GM23338 (cell line): ENCODE data around the gene NSMCE1.

Experiments used
- EZH2 ChIP-seq: fragments of 200-600 bp; sonication (generic); IDR thresholded peaks from one replicate; pipeline ENCODE4 v1.8.0; 2017; ENCODE audit warnings: antibody characterized with exemption, mild to moderate bottlenecking, low read depth; ENCODE audit not compliant: unreplicated experiment
- EZH2phosphoT487 ChIP-seq: fragments of 200-600 bp; sonication (generic); IDR thresholded peaks from one replicate; pipeline ENCODE4 v1.8.1; 2018; ENCODE audit warnings: antibody characterized with exemption; ENCODE audit not compliant: unreplicated experiment
- JUNB ChIP-seq: IDR thresholded peaks from one replicate; pipeline ENCODE4 v1.6.1; 2016; ENCODE audit warnings: antibody characterized with exemption; ENCODE audit not compliant: unreplicated experiment
- NANOG ChIP-seq: IDR thresholded peaks from 2 replicates; pipeline ENCODE4 v1.6.1; 2016; ENCODE audit warnings: antibody characterized with exemption, borderline replicate concordance
- POLR2AphosphoS5 ChIP-seq: IDR thresholded peaks from 2 replicates; pipeline ENCODE4 v1.6.1; 2016; ENCODE audit warnings: antibody characterized with exemption, low read depth
- STAT1 ChIP-seq: IDR thresholded peaks from one replicate; pipeline ENCODE4 v1.6.1; 2016; ENCODE audit warnings: antibody characterized with exemption; ENCODE audit not compliant: unreplicated experiment
- TF ChIP-seq, protein P1 (sequence below), 2 experiments: fragments of 200-600 bp in 1 of 2; sonication (generic) in 1 of 2; conservative IDR thresholded peaks; 2 replicates each; pipeline versions ENCODE4 v1.5.1 to v1.6.1; 2016 to 2017; ENCODE audit warnings: antibody characterized with exemption in 2 of 2, low read depth in 2 of 2, mild to moderate bottlenecking in 2 of 2, moderate library complexity in 1 of 2

DNA sequence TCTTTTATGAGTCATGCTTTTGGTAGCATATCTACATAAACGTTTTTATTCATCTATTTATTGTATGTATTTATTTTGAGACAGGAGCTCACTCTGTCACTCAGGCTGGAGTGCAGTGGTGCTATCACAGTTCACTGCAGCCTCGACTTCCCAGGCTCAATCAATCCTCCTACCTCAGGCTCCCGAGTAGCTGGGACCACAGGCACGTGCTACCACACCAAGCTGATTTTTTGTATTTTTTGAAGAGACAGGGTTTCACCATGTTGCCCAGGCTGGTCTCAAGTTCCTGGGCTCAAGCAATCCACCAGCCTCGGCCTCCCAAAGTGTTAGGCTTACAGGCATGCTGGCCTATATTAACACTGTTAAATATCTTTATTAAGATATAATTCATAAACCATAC, 24.8 kb upstream of the NSMCE1 start:
- TF ChIP-seq EZH2 = no peak
- TF ChIP-seq, protein P1, sequence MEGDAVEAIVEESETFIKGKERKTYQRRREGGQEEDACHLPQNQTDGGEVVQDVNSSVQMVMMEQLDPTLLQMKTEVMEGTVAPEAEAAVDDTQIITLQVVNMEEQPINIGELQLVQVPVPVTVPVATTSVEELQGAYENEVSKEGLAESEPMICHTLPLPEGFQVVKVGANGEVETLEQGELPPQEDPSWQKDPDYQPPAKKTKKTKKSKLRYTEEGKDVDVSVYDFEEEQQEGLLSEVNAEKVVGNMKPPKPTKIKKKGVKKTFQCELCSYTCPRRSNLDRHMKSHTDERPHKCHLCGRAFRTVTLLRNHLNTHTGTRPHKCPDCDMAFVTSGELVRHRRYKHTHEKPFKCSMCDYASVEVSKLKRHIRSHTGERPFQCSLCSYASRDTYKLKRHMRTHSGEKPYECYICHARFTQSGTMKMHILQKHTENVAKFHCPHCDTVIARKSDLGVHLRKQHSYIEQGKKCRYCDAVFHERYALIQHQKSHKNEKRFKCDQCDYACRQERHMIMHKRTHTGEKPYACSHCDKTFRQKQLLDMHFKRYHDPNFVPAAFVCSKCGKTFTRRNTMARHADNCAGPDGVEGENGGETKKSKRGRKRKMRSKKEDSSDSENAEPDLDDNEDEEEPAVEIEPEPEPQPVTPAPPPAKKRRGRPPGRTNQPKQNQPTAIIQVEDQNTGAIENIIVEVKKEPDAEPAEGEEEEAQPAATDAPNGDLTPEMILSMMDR (conservative IDR thresholded peaks at IDR 0.05; ENCODE audit: low read depth in 2 of 2) = no peak
- no peak for TF ChIP-seq EZH2phosphoT487
- no peak for TF ChIP-seq POLR2AphosphoS5
- no peak for TF ChIP-seq JUNB
- no peak for TF ChIP-seq STAT1
- no peak for TF ChIP-seq NANOG
